Keratinocyte (primary cell): ENCODE results near the gene PEPD. TPM values are rescaled to one million over a fixed set of nuclear protein-coding genes. Genes with fewer than 3 reads are reported as not detected.

Experiments
- DNase-seq: peaks from one replicate; pipeline ENCODE4 v3.0.0-alpha.2; 2011; ENCODE audit warnings: low read depth, missing footprints, low spot score
- FAIRE-seq: peaks from 2 replicates; lab custom pipeline; 2011; peaks lifted over from hg19 to GRCh38; lab: Jason Lieb, UNC
- H2AFZ ChIP-seq: 2 replicates; pipeline ENCODE4 v1.6.0; 2012; ENCODE audit warnings: low read length, control low read depth, inconsistent platforms; ENCODE audit not compliant: control insufficient read depth
- H3K27ac ChIP-seq: 2 replicates; pipeline ENCODE4 v1.5.1; 2011; ENCODE audit warnings: low read length; ENCODE audit not compliant: control insufficient read depth, insufficient read depth
- H3K27me3 ChIP-seq: 3 replicates; pipeline ENCODE4 v1.6.0; 2011; ENCODE audit warnings: low read length; ENCODE audit not compliant: control insufficient read depth, insufficient read depth; ENCODE audit errors: extremely low read depth
- H3K36me3 ChIP-seq, 2 experiments: 2 replicates in 1 of 2; 3 replicates in 1 of 2; pipeline ENCODE4 v1.5.1; 2011; ENCODE audit warnings: low read length in 2 of 2, mild to moderate bottlenecking in 1 of 2; ENCODE audit not compliant: control insufficient read depth in 2 of 2, insufficient read depth in 2 of 2; ENCODE audit errors: extremely low read depth in 1 of 2
- H3K4me1 ChIP-seq: 3 replicates; pipeline ENCODE4 v1.5.1; 2011; ENCODE audit warnings: low read length; ENCODE audit not compliant: control insufficient read depth, insufficient read depth; ENCODE audit errors: extremely low read depth
- H3K4me2 ChIP-seq: 3 replicates; pipeline ENCODE4 v1.6.0; 2011; ENCODE audit warnings: low read depth, low read length; ENCODE audit not compliant: control insufficient read depth, insufficient read depth; ENCODE audit errors: extremely low read depth
- H3K4me3 ChIP-seq, 3 experiments: fragments of 200-600 bp in 1 of 3; sonication (generic) in 1 of 3; 2 replicates in 2 of 3; 3 replicates in 1 of 3; pipeline ENCODE4 v1.5.1; 2011 to 2016; ENCODE audit warnings: low read length in 3 of 3, mild to moderate bottlenecking in 3 of 3, control low read depth in 2 of 3, inconsistent platforms in 1 of 3, low read depth in 1 of 3, mixed read lengths in 1 of 3, mixed run types in 1 of 3, moderate library complexity in 1 of 3; ENCODE audit not compliant: control insufficient read depth in 2 of 3, insufficient read depth in 2 of 3; ENCODE audit errors: extremely low read depth in 1 of 3
- H3K79me2 ChIP-seq: 2 replicates; pipeline ENCODE4 v1.6.0; 2012; ENCODE audit warnings: low read length; ENCODE audit not compliant: control insufficient read depth, insufficient read depth
- H3K9ac ChIP-seq: 3 replicates; pipeline ENCODE4 v1.6.0; 2011; ENCODE audit warnings: low read length; ENCODE audit not compliant: control insufficient read depth, insufficient read depth; ENCODE audit errors: extremely low read depth
- H3K9me1 ChIP-seq: 3 replicates; pipeline ENCODE4 v1.6.0; 2011; ENCODE audit warnings: low read length; ENCODE audit not compliant: control insufficient read depth, insufficient read depth; ENCODE audit errors: extremely low read depth
- H3K9me3 ChIP-seq: 2 replicates; pipeline ENCODE4 v1.5.1; 2012; ENCODE audit warnings: low read depth, low read length; ENCODE audit not compliant: control insufficient read depth
- H4K20me1 ChIP-seq: 3 replicates; pipeline ENCODE4 v1.6.0; 2011; ENCODE audit warnings: low read length; ENCODE audit not compliant: control insufficient read depth, insufficient read depth; ENCODE audit errors: extremely low read depth
- EZH2 ChIP-seq: IDR thresholded peaks from one replicate; pipeline ENCODE4 v1.6.1; 2012; ENCODE audit warnings: inconsistent platforms, mild to moderate bottlenecking, low read length, moderate library complexity
- dilution Hi-C: fragments of 300-500 bp; cut with MboI; formaldehyde crosslinking; loops from one replicate; pipeline ENCODE4 v1.7.0; 2020; ENCODE audit warnings: low sequenced_read_pairs; ENCODE audit not compliant: extremely low pct_ligation_motif_present
- polyA plus RNA-seq, 5 experiments: library from polyadenylated mRNA; depleted of rRNA in 3 of 5; stranded (reverse) in 3 of 5; stranded (forward) in 1 of 5; unstranded in 1 of 5; fragments of >200 nt; gene quantifications; 1 replicate in 1 of 5; 2 replicates in 3 of 5; 3 replicates in 1 of 5; pipeline versions ENCODE4 v1.2.1 to v1.2.3, GENCODE V29; 2011 to 2012; ENCODE audit warnings: missing spikeins in 2 of 5, low read depth in 1 of 5, low replicate concordance in 1 of 5
- TF ChIP-seq, protein P1 (sequence below), 3 experiments: IDR thresholded peaks in 1 of 3; conservative IDR thresholded peaks in 1 of 3; optimal IDR thresholded peaks in 1 of 3; 2 replicates in 2 of 3; 3 replicates in 1 of 3; pipeline versions ENCODE3 to v1.5.1; 2011; ENCODE audit warnings: low read length in 3 of 3, mild to moderate bottlenecking in 3 of 3, moderate library complexity in 2 of 3, control low read depth in 1 of 3, inconsistent platforms in 1 of 3; ENCODE audit not compliant: insufficient read depth in 2 of 3; ENCODE audit errors: extremely low read depth in 1 of 3

The PEPD gene
- polyA plus RNA-seq, 1 donor (not counting 4 experiments of a cell fraction or from before 2014, with no cell fraction given): 36.9 TPM

- Histone ChIP-seq H4K20me1 (no peaks in the 10 kb centered on the region), H3K27me3 (no peaks in the 10 kb centered on the region), H3K4me3 (no peak overlapping the region), H3K4me1 (no peaks in the 10 kb centered on the region), H3K36me3 (peaks cover 0 to 9% of the 10 kb centered on the region in 2 experiments), H3K9me1 (no peaks in the 10 kb centered on the region), H3K79me2 (no peaks in the 10 kb centered on the region), H2AFZ (no peak overlapping the region), H3K4me2 (no peak overlapping the region), H3K9ac (no peak overlapping the region), H3K27ac (no peak overlapping the region), H3K9me3 (no peaks in the 10 kb centered on the region)
- no peak for DNase-seq
- TF ChIP-seq EZH2: no peak
- TF ChIP-seq, protein P1, sequence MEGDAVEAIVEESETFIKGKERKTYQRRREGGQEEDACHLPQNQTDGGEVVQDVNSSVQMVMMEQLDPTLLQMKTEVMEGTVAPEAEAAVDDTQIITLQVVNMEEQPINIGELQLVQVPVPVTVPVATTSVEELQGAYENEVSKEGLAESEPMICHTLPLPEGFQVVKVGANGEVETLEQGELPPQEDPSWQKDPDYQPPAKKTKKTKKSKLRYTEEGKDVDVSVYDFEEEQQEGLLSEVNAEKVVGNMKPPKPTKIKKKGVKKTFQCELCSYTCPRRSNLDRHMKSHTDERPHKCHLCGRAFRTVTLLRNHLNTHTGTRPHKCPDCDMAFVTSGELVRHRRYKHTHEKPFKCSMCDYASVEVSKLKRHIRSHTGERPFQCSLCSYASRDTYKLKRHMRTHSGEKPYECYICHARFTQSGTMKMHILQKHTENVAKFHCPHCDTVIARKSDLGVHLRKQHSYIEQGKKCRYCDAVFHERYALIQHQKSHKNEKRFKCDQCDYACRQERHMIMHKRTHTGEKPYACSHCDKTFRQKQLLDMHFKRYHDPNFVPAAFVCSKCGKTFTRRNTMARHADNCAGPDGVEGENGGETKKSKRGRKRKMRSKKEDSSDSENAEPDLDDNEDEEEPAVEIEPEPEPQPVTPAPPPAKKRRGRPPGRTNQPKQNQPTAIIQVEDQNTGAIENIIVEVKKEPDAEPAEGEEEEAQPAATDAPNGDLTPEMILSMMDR (optimal IDR thresholded peaks at IDR 0.05 in 1 of 3, IDR thresholded peaks at IDR 0.05 in 1 of 3, conservative IDR thresholded peaks at IDR 0.05 in 1 of 3; ENCODE audit: extremely low read depth in 1 of 3, insufficient read depth in 2 of 3, low read length in 3 of 3): no peak
- dilution Hi-C loops: no loop called here
- FAIRE-seq: no peak
Observed at GRCh38 chr19:33497778-33498175, 23.8 kb downstream of the PEPD start.

GRCh38 chr19:33497131-33497777, 24.3 kb downstream of the PEPD start:
- dilution Hi-C loops: no loop called here
- H3K27me3 ChIP-seq: no peaks in the 10 kb centered on the region
- no peaks in the 10 kb centered on the region for H4K20me1 ChIP-seq

More at GRCh38 chr19:33497131-33497777, 24.3 kb downstream of the PEPD start:
- Histone ChIP-seq H3K36me3 (peaks cover 0 to 9% of the 10 kb centered on the region in 2 experiments), H3K27ac (no peak overlapping the region), H3K9me1 (no peaks in the 10 kb centered on the region), H2AFZ (no peak overlapping the region), H3K4me2 (no peak overlapping the region), H3K4me3 (no peak overlapping the region), H3K4me1 (no peaks in the 10 kb centered on the region), H3K9me3 (no peaks in the 10 kb centered on the region), H3K9ac (no peak overlapping the region), H3K79me2 (no peaks in the 10 kb centered on the region)
- TF ChIP-seq, protein P1 (optimal IDR thresholded peaks at IDR 0.05 in 1 of 3, IDR thresholded peaks at IDR 0.05 in 1 of 3, conservative IDR thresholded peaks at IDR 0.05 in 1 of 3; ENCODE audit: extremely low read depth in 1 of 3, insufficient read depth in 2 of 3, low read length in 3 of 3): no peak
- no peak for TF ChIP-seq EZH2
- FAIRE-seq: no peak
- DNase-seq: no peak
